Measurements from ENCODE around the gene MAMDC4.

Gene MAMDC4

DNA sequence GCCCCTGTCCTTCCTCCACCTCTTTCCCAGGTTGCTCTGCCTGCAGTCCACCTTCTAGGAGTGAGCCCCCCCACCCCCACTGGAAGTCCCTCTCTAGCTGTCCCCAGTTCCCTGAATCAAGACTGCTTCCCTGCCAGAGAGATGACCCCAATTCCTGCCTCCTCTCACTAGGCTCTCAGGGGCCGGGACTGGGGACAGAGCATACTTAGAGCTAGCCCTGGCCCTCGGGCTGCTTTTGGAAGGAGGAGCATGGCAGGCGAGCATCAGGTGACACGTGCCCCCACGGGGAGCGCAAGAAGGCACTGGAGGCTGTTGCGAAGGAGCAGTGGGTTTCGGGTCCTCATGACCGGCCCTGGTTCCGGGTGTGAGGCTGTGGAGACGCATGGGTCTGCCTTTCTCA, 43.9 kb downstream of the MAMDC4 start:
- no peak for DNase-seq

DNA sequence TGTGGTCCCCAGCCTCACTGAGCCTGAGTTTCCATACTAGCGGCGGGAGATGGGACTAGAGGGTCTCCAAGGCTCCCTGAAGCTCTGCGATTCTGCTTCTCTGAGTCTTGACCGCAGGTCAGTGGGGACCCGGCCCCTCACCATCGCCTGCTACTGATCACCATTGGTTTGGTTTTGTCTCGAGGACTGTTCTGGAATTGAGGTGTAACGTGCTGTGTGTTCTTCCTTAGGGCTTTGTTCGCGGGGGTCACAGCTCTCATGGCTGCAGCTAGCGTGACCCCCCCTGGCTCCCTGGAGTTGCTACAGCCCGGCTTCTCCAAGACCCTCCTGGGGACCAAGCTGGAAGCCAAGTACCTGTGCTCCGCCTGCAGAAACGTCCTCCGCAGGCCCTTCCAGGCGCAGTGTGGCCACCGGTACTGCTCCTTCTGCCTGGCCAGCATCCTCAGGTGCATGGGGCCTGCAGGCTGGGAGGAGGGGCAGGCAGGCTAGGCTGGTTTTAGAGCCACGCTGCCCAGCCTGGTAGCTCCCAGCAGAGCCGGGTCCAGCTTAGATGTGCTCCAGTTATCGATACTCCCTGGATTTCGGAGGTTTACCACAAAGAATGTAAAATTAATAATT, 46.4 kb downstream of the MAMDC4 start:
- no peak for DNase-seq

DNA sequence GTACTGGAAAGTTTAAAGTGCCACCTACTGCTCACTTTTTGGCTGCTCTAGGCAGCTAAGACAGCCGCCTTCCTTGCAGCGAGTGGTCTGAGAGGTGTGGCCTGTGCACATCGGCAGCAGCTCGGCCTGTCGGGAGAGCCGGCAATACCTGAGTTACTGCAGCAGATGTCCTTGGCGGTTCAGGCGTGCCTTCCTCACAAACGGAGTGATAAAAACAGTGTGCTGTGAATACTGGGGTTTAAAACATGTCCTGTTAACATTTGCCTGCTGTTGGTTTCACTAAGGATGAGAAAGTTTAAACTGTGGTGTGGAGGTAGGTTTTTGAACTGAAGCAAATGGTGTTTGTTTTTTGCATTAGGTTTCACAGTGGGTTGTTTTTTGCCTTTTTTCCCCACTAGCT, 47.0 kb downstream of the MAMDC4 start:
- no peak for DNase-seq

DNA sequence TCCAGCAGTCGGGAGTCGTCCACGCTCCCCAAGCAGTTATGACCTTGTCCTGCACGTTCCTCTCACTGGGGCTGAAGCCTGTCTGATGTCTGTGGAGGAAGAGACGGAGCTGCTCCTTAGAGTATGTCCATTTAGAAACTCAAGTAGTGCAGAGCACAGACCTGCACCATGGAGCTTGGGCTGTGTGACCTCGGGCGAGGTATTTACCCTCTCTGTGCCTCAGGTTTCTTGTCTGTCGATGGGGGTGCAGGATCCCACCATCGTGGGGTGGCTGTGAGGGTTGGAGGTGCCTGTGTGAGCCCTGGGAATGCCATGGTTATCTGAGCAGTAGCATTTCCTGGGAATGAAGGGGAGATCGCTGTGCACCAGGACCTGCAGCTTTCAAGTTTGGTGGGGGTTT, 48.4 kb downstream of the MAMDC4 start:
- DNase-seq, result no peak

DNA sequence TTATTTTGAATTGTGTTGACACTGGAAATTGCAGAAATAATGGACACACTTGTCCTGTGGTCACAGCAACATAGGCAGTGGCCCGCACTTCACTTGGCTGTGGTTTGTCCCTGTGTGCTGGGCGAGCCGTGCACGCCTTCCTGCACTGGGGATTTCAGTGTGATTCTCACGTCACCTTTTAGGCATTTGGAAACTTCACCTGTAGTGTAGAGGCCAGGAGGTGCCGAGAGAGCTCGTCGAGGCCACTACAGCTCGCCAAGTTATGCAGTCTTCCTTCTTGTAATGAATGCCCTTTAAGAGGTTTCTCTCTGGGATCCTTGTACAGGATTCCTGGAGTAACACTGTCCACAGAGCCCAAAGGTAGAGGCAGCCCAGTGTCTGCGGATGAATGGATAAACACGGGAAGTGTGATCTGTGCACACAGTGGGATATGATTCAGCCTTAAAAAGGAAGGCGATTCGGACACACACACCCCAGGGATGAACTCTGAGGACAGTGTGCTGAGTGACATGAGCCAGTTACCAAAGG, 48.9 kb downstream of the MAMDC4 start:
- DNase-seq, result no peak

DNA sequence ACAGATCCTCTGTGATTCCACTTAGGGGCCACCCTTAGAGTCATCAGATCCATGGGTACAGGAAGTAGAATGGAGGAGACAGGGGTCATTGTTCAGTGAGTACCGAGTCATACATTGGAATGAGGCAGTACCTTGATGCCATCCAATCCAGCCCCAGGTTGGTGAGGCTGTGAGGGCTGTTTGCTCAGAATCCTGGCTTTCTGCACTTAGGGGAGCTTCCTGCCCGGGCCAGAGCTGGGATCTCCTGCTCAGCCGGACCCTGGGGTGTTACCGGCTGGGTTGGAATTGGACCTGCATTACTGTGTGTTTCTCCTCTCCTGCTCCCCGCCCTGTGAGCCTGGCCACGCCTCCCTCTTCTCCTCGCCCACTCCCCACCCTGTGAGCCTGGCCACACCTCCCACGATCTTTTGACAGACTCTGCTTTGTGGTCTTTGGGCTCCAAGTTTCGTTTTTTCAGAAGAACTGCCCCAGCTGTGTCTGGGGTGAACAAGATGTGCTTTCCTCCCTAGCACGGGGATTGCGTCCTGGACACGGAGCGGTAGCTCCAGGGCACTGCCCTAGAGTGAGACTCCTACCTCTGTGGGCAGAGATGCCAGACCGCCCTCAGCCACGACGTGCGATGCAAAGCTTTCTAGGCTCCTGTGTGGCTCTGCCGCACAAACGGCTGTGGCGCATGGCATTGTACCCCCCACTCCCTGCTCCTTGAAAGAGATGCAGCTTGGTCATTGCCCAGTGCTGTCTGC, 49.5 kb downstream of the MAMDC4 start:
- DNase-seq, result no peak

DNA sequence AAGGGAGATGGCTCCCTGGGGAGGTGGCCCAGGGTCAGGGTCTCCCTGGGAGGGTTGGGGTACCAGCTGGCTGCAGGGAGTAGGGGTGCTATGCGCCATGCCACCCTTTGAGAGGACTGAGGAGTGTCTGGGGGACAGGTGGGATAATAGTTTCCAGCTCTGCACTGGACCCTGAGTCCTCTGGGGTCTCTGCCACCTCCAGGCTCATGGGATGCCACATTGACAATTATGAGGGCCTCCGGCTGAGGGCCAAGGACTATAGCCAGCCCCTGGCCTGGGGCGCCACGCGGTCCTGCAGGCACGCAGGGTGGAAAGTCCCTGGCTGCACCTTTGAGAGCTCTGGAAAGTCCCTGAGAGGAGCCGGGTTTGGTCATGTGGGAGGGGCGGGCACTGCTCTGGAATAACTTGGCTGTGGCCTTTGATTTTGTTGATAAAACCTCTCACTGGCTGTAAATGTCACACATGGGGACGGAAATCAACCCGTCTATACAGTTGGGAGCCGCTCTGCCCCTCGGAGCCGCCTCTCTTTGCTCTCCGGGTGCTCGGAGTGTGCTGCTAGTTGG, 50.2 kb downstream of the MAMDC4 start:
- DNase-seq, result no peak

DNA sequence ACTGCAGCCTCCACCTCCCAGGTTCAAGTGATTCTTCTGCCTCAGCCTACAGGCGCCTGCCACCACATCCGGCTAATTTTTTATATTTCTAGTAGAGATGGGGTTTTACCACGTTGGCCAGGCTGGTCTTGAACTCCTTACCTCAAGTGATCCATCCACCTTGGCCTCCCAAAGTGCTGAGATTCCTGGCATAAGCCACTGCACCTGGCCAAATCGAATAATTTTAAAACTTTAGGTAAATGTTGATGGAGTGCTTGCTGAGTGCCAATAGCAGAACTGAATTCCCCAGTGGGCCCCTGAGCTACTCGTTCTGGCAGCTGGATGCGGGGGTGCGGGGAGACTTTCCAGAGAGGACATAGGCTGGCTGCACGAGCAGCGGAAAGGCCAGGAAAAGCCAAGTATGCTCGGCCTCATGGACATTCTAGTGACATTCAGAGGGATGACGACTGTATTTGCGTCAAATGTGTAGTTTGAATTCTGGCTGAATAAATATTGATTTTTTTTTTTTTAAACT, 51.0 kb downstream of the MAMDC4 start:
- DNase-seq, result no peak

DNA sequence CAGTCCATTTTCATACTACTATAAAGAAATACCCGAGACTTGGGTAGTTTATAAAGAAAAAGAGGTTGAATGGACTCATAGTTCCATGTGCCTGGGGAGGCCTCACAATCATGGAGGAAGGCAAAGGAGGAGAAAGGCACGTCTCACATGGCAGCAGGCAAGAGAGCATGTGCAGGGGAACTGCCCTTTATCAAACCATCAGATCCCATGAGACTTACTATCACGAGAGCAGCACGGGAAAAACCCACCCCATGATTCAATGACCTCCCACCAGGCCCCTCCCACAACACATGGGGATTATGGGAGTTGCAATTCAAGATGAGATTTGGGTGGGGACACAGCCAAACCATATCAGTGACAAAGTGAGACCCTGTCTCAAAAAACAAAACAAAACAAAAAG, 54.1 kb downstream of the MAMDC4 start:
- DNase-seq, result no peak

DNA sequence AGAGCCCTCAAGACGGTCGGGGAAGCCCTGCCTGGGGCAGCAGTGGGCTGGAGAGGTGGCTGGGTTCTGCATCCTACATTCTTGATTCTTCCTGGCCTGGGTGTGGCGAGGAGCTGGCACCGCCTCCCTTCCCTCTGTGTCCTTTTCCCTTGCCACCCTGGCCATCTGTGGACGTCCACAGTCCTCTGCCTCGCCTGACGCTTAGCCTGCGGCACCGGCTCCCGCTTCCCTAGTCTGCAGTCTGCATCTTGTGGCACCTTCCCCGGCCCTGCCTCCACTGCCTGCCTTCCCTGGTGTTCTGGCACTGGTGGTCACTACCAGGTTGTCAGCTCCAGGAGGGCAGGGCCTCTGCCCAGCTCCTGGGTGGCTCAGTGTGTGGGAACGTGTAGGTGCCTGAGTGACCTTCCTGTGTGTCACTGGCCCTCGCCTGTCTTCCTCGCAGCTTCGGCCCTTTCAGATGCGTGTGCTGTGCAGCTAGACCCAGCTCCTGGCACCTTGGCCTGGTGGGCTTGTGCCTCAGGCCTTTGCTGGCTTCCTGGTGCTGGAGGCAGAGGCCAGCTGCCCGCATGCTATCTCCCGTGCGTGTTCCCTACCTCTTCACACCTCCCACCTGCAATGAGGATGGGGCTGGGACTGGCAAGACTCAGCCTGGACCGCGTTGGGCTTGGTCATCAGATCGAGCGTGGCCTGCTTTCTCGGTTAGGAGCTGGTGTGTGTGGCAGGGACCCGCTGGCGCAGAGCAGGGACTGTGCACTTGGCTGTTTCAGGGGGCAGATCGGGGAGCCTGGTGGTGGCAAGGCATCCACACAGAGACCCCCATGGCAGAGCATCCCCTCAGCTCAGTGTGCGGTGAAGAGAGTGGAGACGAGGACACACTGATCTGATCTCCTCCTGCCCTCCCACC, 55.1 kb downstream of the MAMDC4 start:
- no peak for DNase-seq
